GM19193 (cell line): ENCODE measurements around the gene CYP27B1.

Source experiments
- POLR2A ChIP-seq: IDR thresholded peaks from 4 replicates; pipeline ENCODE4 v1.6.1; 2011; ENCODE audit not compliant: insufficient read depth, insufficient read length; ENCODE audit errors: extremely low read depth

CYP27B1 gene

GRCh38 chr12:57719777-57720605, 46.9 kb downstream of the CYP27B1 start:
- TF ChIP-seq POLR2A = no peak

- TF ChIP-seq POLR2A = no peak
Observed at GRCh38 chr12:57718641-57719528, 48.0 kb downstream of the CYP27B1 start.

- TF ChIP-seq POLR2A = no peak
Observed at GRCh38 chr12:57717846-57718640, 48.8 kb downstream of the CYP27B1 start.

- no peak for TF ChIP-seq POLR2A
Observed at GRCh38 chr12:57717131-57717530, 49.7 kb downstream of the CYP27B1 start.

DNA sequence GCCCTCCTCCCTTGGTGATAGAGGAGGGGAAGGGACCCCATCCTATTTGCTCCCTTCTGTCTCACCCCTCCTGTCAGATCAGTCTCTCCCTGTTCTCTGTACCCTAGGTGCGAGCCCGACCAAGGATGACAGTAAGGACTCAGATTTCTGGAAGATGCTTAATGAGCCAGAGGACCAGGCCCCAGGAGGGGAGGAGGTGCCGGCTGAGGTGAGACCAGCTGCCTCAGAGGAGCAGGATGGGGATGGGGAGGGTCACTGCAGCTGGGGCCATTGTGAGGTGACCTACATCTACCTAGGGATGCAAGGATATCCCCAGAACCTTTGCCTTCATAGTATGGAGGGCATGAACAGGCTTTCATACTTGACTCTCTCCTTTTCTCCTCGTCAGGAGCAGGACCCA, 50.6 kb downstream of the CYP27B1 start:
- no peak for TF ChIP-seq POLR2A

DNA sequence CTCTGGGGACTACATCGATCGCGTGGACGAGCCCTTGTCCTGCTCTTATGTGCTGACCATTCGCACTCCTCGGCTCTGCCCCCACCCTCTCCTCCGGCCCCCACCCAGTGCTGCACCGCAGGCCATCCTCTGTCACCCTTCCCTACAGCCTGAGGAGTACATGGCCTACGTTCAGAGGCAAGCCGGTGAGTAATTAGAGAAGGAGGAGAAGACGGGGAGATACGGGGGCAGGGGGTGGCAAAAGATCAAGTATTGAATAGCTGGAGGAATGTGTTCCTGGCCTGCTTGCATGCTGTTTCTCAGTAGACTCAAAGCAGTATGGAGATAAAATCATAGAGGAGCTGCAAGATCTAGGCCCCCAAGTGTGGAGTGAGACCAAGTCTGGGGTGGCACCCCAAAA, 51.1 kb downstream of the CYP27B1 start:
- no peak for TF ChIP-seq POLR2A

- no peak for TF ChIP-seq POLR2A
Observed at GRCh38 chr12:57713209-57713608, 53.7 kb downstream of the CYP27B1 start.

DNA sequence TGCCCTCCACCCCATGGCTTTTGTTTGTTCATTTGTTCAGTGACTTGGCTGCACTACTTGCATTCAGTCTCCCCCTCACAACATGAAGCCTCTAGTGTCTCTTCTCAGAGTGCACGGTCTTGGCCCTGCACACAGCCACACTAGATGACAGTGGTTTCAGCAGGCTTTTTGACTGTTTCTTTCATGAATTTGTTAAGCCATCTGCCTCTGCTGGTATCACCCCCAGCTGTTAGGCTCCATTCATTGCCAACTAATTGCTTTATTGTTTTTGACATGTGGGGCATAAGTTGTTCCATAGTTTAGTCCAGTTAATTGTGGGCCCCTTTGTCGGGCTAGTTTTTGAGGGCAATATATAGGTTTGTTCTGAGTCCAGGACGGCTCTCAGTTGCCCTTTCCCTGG, 54.2 kb downstream of the CYP27B1 start:
- no peak for TF ChIP-seq POLR2A
